HG02678 (cell line): ENCODE data around the gene SPRED1.
"Not testable (repeated sequence)": the region's sequence is repeated elsewhere in the genome, so short reads cannot be mapped to it uniquely, and the experiment has no call there.

Source experiments
- ATAC-seq: cut with Tn5 transposase; IDR thresholded peaks from one replicate; pipeline ENCODE4 v1.9.1; 2021; ENCODE audit warnings: mild to moderate bottlenecking, moderate library complexity; ENCODE audit not compliant: unreplicated experiment

SPRED1 gene

GRCh38 chr15:38229705-38230310 is 22.8 kb upstream of the SPRED1 start:
- no peak for ATAC-seq

DNA sequence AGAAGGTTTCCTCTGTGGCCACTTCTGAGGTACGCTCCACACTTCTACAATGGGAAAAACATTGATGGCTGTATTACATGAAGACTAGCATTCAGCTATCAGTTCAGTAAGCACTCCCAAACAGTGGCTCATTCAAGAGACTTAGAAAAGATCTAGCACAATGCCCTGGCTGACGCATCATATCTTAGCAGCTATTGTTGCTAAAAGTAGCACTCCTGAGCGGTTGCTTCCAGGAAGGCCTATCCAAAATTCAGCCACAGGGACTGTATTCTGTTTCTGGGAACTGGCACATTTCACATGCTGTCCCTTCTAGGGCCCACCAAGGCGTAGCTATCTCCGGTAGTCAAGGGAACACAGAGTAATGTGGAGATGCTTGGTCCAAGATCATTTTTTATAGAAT is 21.2 kb upstream of the SPRED1 start:
- no peak for ATAC-seq

GRCh38 chr15:38237021-38237420 is 15.6 kb upstream of the SPRED1 start:
- not testable (repeated sequence) for ATAC-seq

DNA sequence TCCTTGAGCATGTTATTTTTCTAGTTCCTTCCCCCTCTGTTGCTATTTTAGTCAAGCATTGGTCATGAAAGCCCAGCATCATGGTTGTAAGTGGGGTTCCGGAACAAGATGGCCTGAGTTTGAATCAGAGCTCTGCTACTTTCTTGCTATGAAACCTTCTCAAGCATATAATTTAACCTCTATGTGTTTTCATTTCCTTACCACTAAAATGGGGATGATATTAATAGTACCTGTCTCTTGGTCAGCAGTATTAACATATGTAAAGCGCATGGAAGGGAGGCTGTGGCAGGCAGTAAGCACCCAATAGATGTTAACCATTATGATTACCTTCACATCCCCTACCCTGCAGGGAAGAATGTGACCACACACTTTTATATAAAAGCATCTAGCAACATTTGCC is 14.3 kb upstream of the SPRED1 start:
- ATAC-seq: peak; percentile 53

GRCh38 chr15:38242055-38242454 is 10.6 kb upstream of the SPRED1 start:
- ATAC-seq: peak; percentile 88

- no peak for ATAC-seq
Observed at GRCh38 chr15:38243278-38244055, 9.2 kb upstream of the SPRED1 start.

- no peak for ATAC-seq
Observed at GRCh38 chr15:38247336-38247735, 5.3 kb upstream of the SPRED1 start.

DNA sequence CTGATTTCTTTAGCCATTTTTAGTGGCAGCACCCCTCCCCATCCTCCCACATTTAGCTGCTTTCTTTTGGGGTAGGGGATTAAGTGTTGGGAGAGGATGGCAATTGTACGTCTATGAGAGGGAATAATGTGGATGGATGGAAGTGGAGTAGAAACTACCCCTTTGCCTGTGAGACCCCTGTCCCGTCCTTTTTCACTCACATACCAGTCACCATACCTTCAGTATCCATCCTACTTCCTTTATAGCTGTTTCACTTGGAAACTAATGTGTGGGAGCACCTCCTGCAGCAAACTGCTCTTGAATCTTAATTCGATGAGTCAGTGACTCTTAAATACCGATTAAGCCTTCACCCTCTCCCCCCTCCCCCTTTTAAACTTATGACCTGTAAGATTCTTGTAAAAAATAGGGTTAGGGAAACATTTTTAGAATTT is 730 bp downstream of the SPRED1 start:
- no peak for ATAC-seq

- ATAC-seq: peak; percentile 59
Observed at GRCh38 chr15:38254051-38254883, 1.6 kb downstream of the SPRED1 start.

GRCh38 chr15:38255690-38256089 is 3.1 kb downstream of the SPRED1 start:
- ATAC-seq: no peak

- ATAC-seq: no peak
Observed at GRCh38 chr15:38257676-38258075, 5.0 kb downstream of the SPRED1 start.

DNA sequence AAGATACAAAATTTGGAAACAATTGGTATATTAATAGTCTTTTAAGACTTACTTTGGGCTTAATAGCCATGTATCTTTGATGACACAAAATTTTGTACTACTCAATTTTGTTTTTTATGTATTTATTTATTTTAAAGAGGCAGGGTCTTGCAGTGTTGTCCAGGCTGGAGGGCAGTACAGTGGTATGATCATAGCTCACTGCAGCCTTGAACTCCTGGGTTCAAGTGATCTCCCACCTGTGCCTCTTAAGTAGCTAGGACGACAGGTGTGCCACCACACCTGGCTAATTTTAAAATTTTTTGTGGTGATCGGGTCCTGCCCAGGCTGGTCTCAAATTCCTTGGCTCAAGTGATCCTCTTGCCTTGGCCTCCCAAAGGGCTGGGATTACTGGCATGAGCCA is 6.5 kb downstream of the SPRED1 start:
- no peak for ATAC-seq

GRCh38 chr15:38260077-38260476 is 7.4 kb downstream of the SPRED1 start:
- ATAC-seq: no peak

- ATAC-seq: no peak
Observed at GRCh38 chr15:38263251-38263650, 10.6 kb downstream of the SPRED1 start.

DNA sequence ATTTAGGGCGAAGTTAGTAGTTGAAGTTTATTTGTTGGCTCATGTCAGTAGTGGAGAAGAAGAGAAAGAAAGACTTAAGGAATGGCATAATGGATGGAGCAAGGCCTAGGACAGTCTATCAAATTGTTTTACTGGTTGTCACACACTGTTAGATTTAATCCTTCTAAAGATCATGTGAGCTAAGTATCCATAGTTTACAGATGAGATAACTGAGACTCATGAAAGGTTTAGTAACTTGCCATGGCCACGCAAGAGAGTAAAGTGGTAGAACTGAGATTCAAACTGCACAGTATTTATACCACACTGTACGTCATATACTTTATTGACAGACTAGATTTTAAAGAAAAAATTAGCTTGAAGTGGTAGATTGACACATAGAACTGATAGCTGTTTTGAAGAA is 11.4 kb downstream of the SPRED1 start:
- ATAC-seq: no peak

GRCh38 chr15:38266247-38266986 is 13.8 kb downstream of the SPRED1 start:
- ATAC-seq: no peak

DNA sequence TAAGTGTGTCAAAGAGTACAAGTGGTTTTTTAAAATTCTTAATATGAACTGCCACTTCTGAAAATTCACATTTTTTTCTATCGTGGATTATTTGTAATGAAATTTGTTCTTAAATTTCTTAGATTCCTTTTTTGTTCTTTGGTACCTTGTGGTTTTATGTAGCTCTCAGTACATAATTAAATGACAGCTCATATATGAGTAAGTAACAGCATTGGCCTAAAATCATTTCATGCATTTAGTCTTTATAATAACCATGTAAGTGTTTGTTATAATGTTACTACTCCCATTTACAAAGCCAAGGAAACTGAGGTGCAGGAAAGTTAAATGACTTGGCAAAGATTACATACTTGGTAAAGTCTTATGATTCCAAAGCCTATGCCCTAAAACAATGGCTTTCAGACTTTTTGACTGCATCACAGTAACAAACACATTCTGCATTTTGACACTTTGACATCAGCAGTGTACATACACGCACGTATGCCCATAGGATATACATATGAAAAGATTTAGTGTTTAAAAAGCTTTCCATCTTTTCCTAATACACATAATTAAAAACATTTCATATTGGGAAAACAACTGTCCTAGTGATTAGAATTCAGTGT is 14.9 kb downstream of the SPRED1 start:
- no peak for ATAC-seq

DNA sequence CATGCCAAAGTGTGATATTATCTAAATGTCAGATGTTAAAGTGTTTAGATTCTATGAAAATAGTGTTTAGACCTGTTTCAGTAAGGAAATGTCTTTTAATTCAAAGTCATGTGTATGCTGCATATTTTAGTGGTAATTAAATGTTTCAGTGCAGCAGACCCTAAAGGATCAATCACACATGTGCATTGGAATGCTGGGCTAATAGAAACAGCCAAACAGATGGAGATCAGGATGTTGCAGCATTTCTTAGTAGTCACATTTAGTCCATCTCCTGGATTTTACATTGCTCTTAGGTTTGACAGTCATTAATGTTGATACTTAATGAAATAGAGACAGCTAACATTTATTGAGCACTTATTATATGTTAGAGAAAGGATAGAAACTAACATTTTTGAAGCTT is 18.5 kb downstream of the SPRED1 start:
- no peak for ATAC-seq

- no peak for ATAC-seq
Observed at GRCh38 chr15:38271895-38272294, 19.3 kb downstream of the SPRED1 start.

DNA sequence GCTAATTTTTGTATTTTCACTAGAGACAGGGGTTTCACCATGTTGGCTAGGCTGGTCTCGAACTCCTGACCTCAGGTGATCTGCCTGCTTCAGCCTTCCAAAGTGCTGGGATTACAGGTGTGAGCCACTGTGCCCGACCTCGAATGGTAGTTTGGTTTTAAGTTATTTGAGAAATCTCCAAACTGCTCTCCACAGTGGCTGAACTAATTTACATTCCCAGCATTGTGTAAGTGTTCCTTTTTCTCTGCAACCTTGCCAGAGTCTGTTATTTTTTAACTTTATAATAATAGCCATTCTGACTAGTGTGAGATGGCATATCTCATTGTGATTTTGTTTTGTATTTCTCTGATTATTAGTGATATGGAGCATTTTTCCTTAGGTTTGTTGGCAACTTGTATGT is 19.8 kb downstream of the SPRED1 start:
- ATAC-seq: not testable (repeated sequence)

DNA sequence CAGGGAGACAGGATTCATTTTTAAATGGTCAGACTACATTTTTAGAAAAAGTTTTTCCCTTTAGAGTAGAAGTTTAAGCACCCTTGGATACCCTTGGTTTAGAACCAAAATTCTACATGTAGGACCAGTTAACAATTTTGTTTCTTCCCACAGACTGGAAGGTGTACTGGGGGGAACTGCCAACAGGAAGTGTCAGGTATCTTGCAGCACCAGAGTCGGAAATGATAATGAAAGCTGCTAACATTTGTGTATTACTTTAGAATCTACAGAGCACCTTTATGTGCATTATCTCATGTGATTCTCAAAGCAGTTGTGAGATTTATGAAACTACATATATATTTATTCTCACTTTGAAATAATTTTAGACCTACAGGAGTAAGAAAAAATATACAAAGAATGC is 21.5 kb downstream of the SPRED1 start:
- no peak for ATAC-seq
